GM12874 (cell line): ENCODE results near the gene ZFP92.
A peak's percentile ranks its signal among the peaks of the same experiment; 100 is the strongest.

Experiments
- CTCF ChIP-seq: IDR thresholded peaks from 2 replicates; pipeline ENCODE4 v1.5.1; 2011; ENCODE audit warnings: low read depth, mild to moderate bottlenecking, control low read depth, low read length, moderate library complexity; ENCODE audit not compliant: insufficient read depth

Gene ZFP92

DNA sequence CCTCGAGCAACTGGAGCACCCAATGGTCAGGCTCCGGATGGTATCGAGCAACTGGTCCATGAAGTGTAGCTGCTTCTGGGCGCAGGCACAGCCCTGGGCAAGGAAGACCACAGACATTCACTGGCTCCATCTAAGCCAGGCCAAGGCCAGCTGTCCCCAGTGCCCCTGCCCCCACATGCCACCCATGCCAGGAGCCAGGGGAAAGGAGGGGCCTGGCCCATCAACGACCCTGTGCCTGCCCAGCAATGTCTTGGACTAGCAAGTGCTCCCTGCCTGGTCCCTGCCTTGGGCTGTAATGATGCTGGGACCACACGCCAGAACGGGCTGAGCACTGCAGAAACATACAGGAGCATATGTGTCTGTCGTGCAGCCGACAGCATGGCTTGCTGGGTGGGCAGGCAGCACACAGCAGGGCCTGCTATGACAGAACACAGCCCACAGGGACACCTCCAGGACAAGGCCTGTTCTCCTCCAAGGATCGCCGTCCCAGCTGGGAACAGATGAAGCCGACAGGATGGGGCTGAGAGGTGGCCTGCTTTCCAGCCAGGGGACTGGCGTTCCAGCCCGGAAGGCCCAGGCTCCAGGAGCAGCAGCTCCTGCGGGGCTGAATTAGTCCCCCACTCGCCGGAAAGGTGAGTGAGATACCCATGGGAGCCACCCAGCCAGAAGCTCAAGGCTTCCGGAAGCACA is 46.0 kb downstream of the ZFP92 start:
- no peak for TF ChIP-seq CTCF

- no peak for TF ChIP-seq CTCF
These were observed 46.7 kb downstream of the ZFP92 start for GRCh38 chrX:153457827-153458466.

- no peak for TF ChIP-seq CTCF
These were observed 47.2 kb downstream of the ZFP92 start for GRCh38 chrX:153458476-153458875.

- no peak for TF ChIP-seq CTCF
These were observed 48.7 kb downstream of the ZFP92 start for GRCh38 chrX:153459986-153460385.

DNA sequence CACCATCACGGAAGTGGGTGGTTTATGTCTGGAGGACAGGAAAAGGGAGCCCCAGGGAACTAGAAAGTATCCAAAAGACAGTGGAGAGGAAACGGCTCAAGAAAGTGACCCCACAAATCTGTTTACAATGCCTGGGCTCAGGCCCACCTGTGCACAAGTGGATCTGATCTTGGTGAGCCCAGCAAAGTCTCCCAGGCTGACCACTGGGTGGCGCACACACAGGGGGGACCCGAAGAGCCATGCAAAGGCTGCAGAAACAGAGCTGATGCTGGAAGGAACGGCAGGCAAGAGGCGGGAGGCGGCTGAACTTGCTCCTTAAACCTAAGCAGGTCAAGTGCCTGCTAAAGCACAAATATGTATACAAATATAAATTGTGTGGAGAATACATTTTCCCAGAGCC is 49.6 kb downstream of the ZFP92 start:
- peak; percentile 66 for TF ChIP-seq CTCF
